Liver (tissue), 3 donors: ENCODE results near the gene HGS.

Experiments
- CTCF ChIP-seq: fragments of 150-350 bp; IDR thresholded peaks from 2 replicates; pipeline ENCODE4 v1.5.1; 2017; ENCODE audit warnings: improper control_type of control experiment, low read depth, low read length; ENCODE audit not compliant: missing input control
- FOXA1 ChIP-seq: IDR thresholded peaks from 2 replicates; pipeline ENCODE4 v1.6.1; 2016; ENCODE audit warnings: antibody characterized with exemption
- GABPA ChIP-seq, 2 donors: IDR thresholded peaks in 1 of 2; conservative IDR thresholded peaks in 1 of 2; 2 replicates each; pipeline ENCODE4 v1.6.1; 2016; ENCODE audit warnings: antibody characterized with exemption in 2 of 2, mild to moderate bottlenecking in 1 of 2, moderate library complexity in 1 of 2
- SP1 ChIP-seq: IDR thresholded peaks from 2 replicates; pipeline ENCODE4 v1.6.1; 2018; ENCODE audit warnings: antibody characterized with exemption, mild to moderate bottlenecking
- TAF1 ChIP-seq: conservative IDR thresholded peaks from 2 replicates; pipeline ENCODE4 v1.6.1; 2016; ENCODE audit warnings: antibody characterized with exemption, mild to moderate bottlenecking
- donor health status: healthy.
- donor health status: healthy.

DNA sequence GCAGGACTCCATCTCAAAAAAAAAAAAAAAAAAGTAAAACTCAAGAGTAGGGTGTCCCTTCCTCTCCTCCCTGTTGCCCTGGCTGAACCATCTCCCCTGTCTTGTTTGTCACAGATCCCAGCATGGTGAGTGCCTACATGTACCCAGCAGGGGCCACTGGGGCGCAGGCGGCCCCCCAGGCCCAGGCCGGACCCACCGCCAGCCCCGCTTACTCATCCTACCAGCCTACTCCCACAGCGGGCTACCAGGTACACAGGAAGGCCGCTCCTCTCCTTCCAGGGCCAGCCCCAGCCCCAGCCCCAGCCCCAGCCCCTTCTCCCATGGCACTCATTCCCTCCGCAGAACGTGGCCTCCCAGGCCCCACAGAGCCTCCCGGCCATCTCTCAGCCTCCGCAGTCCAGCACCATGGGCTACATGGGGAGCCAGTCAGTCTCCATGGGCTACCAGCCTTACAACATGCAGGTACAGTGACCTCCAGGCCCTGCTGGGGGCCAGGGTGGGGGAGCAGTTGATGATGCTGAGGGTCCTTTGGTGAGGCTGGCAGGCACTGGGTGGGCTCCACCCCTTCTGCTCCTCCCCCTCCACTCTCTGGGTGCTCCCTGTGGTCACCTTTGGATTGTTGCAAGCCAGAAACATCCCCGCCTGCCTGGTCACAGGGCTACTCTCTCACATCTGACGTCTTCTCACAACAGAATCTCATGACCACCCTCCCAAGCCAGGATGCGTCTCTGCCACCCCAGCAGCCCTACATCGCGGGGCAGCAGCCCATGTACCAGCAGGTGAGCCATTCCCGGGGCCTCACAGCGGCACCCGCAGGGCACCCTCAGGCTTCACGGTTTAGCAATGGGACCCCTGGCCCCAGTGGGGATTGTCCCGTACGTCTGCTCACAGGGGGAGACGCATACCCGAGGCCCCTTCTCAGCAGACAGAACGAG lies 16.8 kb downstream of the HGS start:
- TF ChIP-seq CTCF (no peak), FOXA1 (no peak), TAF1 (no peak), GABPA (IDR thresholded peaks at IDR 0.05 in 1 of 2, conservative IDR thresholded peaks at IDR 0.05 in 1 of 2) (no peak), SP1 (no peak)
